SH-SY5Y (cell line): ENCODE results near the gene ATF5.

Experiments used
- GATA2 ChIP-seq: IDR thresholded peaks from 2 replicates; pipeline ENCODE4 v1.6.1; 2011; ENCODE audit warnings: mild to moderate bottlenecking, low read depth, low read length
- GATA3 ChIP-seq: IDR thresholded peaks from 2 replicates; pipeline ENCODE4 v1.6.1; 2011; ENCODE audit warnings: low read depth, mild to moderate bottlenecking, low read length, moderate library complexity

DNA sequence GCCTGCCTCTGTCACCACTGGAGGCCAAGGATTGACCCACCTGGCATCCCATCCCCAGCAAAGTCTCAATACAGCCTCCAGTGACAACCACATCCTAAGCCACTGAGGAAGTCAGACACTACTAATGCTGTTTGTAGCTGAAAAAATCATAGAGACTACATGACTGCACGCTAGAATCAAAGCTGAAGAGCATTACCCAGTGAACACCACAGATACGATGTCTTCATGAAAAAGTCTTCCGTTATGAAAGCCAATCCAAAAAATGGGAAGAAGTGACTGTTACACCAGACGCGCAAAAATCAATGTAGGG is 11.4 kb downstream of the ATF5 start:
- TF ChIP-seq GATA3 (no peak), GATA2 (no peak)
